Activated naive CD8-positive, alpha-beta T cell treated with anti-CD3 and anti-CD28 coated beads for 36 hours (primary cell): ENCODE data around the gene TMPRSS11D. TPM values are rescaled to one million over a fixed set of nuclear protein-coding genes. Genes with fewer than 3 reads are reported as not detected.

Experiments used
- DNase-seq: peaks from one replicate; pipeline ENCODE4 v3.0.0; 2021
- H3K27ac Mint-ChIP-seq: one replicate; pipeline ENCODE4 v1.8.0; 2022; ENCODE audit warnings: mild to moderate bottlenecking, moderate library complexity, mixed read lengths
- H3K27me3 Mint-ChIP-seq: one replicate; pipeline ENCODE4 v1.8.0; 2022; ENCODE audit warnings: mild to moderate bottlenecking, mixed read lengths
- H3K36me3 Mint-ChIP-seq: one replicate; pipeline ENCODE4 v1.8.0; 2021; ENCODE audit warnings: mild to moderate bottlenecking, mixed read lengths
- H3K4me1 Mint-ChIP-seq: one replicate; pipeline ENCODE4 v1.8.0; 2021; ENCODE audit warnings: mixed read lengths
- H3K4me3 Mint-ChIP-seq: one replicate; pipeline ENCODE4 v1.8.0; 2022; ENCODE audit warnings: mild to moderate bottlenecking, moderate library complexity, mixed read lengths
- H3K9me3 Mint-ChIP-seq: one replicate; pipeline ENCODE4 v1.8.0; 2022; ENCODE audit warnings: mixed read lengths
- total RNA-seq, 2 experiments: library from RNA; stranded (reverse); gene quantifications; one replicate each; pipeline ENCODE4 v1.2.3, GENCODE V29; 2021

TMPRSS11D gene
- total RNA-seq, 2 experiments from 2014 or later, result not detected

- DNase-seq, result no peak
- Mint-ChIP-seq H3K9me3 (no peaks in the 10 kb centered on the region), H3K36me3 (no peaks in the 10 kb centered on the region), H3K4me1 (peaks cover 3% of the 10 kb centered on the region), H3K27me3 (no peaks in the 10 kb centered on the region), H3K4me3 (no peak overlapping the region), H3K27ac (no peak overlapping the region)
These were observed 15.3 kb upstream of the TMPRSS11D start for GRCh38 chr4:67899096-67899495.

- no peaks in the 10 kb centered on the region for H3K36me3 Mint-ChIP-seq
- peaks cover 3% of the 10 kb centered on the region for H3K4me1 Mint-ChIP-seq
- no peak for DNase-seq
- H3K27me3 Mint-ChIP-seq, result no peaks in the 10 kb centered on the region
- H3K9me3 Mint-ChIP-seq, result no peaks in the 10 kb centered on the region
- H3K27ac Mint-ChIP-seq, result no peak overlapping the region
- no peak overlapping the region for H3K4me3 Mint-ChIP-seq
These were observed 13.9 kb upstream of the TMPRSS11D start for GRCh38 chr4:67897686-67898085.

GRCh38 chr4:67896421-67897065 is 12.7 kb upstream of the TMPRSS11D start:
- no peak overlapping the region for H3K27ac Mint-ChIP-seq
- no peak for DNase-seq
- H3K27me3 Mint-ChIP-seq, result no peaks in the 10 kb centered on the region
- no peaks in the 10 kb centered on the region for H3K9me3 Mint-ChIP-seq
- no peak overlapping the region for H3K4me3 Mint-ChIP-seq
- peaks cover 3% of the 10 kb centered on the region for H3K4me1 Mint-ChIP-seq
- H3K36me3 Mint-ChIP-seq, result no peaks in the 10 kb centered on the region

GRCh38 chr4:67894659-67895058 is 10.9 kb upstream of the TMPRSS11D start:
- no peak overlapping the region for H3K4me3 Mint-ChIP-seq
- DNase-seq, result no peak
- no peaks in the 10 kb centered on the region for H3K9me3 Mint-ChIP-seq
- H3K27ac Mint-ChIP-seq, result no peak overlapping the region
- no peaks in the 10 kb centered on the region for H3K27me3 Mint-ChIP-seq
- peaks cover 3% of the 10 kb centered on the region for H3K4me1 Mint-ChIP-seq
- H3K36me3 Mint-ChIP-seq, result no peaks in the 10 kb centered on the region

DNA sequence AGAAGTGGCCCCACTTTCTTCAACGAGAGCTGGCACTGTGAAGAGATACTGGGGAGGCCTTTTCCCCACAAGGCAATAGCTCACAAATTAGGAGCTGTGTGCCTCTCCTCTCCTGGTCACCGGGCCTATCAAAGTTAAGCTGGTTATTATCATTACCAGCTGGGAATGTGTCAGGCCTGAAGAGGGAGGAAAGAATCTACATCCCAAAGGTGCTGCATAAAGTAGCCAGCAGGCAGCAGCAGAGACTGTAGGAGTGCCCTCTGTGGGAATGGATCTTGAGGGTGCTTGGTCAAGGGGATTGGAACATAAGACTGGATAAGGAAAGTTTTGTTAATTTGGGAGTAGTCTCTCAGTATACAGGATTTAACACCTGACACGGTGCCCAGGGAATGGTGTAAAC is 9.1 kb upstream of the TMPRSS11D start:
- Mint-ChIP-seq H3K27me3 (no peaks in the 10 kb centered on the region), H3K4me3 (no peak overlapping the region), H3K36me3 (no peaks in the 10 kb centered on the region), H3K4me1 (peaks cover 3% of the 10 kb centered on the region), H3K27ac (no peak overlapping the region), H3K9me3 (no peaks in the 10 kb centered on the region)
- DNase-seq, result no peak

DNA sequence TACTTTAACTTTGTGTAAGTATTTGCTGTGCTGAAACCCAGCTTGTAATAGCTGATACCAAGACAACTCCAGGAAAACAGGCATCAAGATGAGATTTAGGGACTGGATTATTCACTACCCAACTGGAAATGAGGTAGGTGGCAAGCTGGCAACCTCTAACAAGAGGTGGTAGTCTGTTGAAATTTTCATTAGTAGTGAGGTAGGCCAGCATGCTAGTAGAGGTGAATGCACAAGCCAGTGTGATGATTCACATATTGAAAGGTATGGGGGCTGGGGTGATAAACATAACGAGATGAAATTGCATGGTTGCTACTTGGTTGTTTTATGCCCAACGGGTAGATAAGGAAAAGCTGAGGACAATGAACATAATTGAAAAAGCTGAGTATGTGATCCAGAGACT is 8.5 kb upstream of the TMPRSS11D start:
- Mint-ChIP-seq H3K36me3 (no peaks in the 10 kb centered on the region), H3K9me3 (no peaks in the 10 kb centered on the region), H3K27me3 (no peaks in the 10 kb centered on the region), H3K4me3 (no peak overlapping the region), H3K4me1 (peaks cover 3% of the 10 kb centered on the region), H3K27ac (no peak overlapping the region)
- no peak for DNase-seq

- no peaks in the 10 kb centered on the region for H3K36me3 Mint-ChIP-seq
- no peaks in the 10 kb centered on the region for H3K9me3 Mint-ChIP-seq
- no peak overlapping the region for H3K27ac Mint-ChIP-seq
- no peak overlapping the region for H3K4me3 Mint-ChIP-seq
- DNase-seq, result no peak
- no peaks in the 10 kb centered on the region for H3K27me3 Mint-ChIP-seq
- peaks cover 3% of the 10 kb centered on the region for H3K4me1 Mint-ChIP-seq
These were observed 7.8 kb upstream of the TMPRSS11D start for GRCh38 chr4:67891645-67892044.

DNA sequence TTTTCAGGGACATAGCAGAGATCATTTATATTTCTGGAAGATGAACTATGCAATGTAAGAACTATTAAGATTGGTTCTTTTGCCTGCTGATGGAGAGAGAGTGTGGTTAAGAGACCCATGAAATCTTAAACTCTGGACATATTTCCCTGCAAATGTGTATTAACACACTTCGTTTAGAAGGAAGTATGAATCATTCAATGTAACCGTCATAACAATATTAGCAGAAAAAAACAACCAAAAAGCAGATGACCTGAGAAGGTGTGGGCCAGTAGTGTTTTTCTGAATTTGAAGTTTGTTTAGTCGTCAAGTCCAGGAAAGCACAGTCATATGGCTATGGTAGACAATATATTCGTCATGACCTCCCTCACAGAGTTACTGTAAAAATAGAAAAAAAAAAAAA is 2.5 kb upstream of the TMPRSS11D start:
- no peak for DNase-seq
- H3K4me1 Mint-ChIP-seq, result no peaks in the 10 kb centered on the region
- no peaks in the 10 kb centered on the region for H3K9me3 Mint-ChIP-seq

DNA sequence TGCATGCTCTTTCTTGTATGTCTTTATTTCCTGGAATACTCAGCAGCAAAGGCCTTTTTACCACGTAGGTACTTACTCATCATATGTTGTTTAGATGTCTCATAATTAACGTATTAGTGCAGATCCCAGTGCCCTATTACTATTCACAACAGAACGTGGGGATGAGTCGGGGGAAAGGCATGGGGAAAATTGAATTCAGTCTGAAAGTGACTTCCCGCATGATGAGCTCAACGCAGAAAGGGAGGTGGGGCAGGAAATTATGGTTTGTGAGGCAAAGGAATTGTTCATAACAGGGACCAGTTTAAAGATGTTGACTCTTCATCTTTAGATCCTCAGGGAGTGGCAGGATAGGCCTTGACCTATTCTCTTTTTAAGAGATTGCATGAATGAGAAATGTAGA is 2.0 kb upstream of the TMPRSS11D start:
- no peaks in the 10 kb centered on the region for H3K4me1 Mint-ChIP-seq
- H3K27ac Mint-ChIP-seq, result no peak overlapping the region
- no peak overlapping the region for H3K4me3 Mint-ChIP-seq

More for the DNA sequence above, 2.5 kb upstream of the TMPRSS11D start:
- Mint-ChIP-seq H3K27me3 (no peaks in the 10 kb centered on the region), H3K4me3 (no peak overlapping the region), H3K36me3 (no peaks in the 10 kb centered on the region), H3K27ac (no peak overlapping the region)

GRCh38 chr4:67884701-67885100 is 899 bp upstream of the TMPRSS11D start:
- Mint-ChIP-seq H3K4me3 (no peak overlapping the region), H3K9me3 (no peaks in the 10 kb centered on the region), H3K27me3 (no peaks in the 10 kb centered on the region), H3K36me3 (no peaks in the 10 kb centered on the region), H3K4me1 (no peaks in the 10 kb centered on the region), H3K27ac (no peak overlapping the region)
- no peak for DNase-seq

More for the DNA sequence above, 2.0 kb upstream of the TMPRSS11D start:
- Mint-ChIP-seq H3K9me3 (no peaks in the 10 kb centered on the region), H3K27me3 (no peaks in the 10 kb centered on the region), H3K36me3 (no peaks in the 10 kb centered on the region)
- DNase-seq, result no peak

DNA sequence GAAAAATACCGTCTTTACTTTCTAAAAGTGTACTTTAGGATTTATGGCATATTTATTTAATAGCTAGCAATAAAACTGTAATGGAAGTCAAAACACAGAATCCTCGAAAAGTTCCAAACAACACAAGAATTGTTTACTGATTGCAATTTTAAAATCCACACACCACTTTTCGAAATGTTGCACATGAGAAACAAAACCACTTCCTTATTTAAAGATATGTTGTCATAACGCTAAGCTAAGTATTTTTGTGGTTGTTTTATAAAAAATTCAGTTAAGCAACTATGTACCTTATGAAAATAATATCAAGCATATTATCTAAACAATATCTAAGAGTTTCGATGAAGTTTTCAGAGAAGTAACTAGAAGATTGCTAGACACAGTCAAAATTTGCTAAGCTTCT is 344 bp downstream of the TMPRSS11D start:
- H3K27me3 Mint-ChIP-seq, result no peaks in the 10 kb centered on the region
- DNase-seq, result no peak
- H3K4me3 Mint-ChIP-seq, result no peak overlapping the region
- no peak overlapping the region for H3K27ac Mint-ChIP-seq
- H3K9me3 Mint-ChIP-seq, result no peaks in the 10 kb centered on the region
- no peaks in the 10 kb centered on the region for H3K36me3 Mint-ChIP-seq
- H3K4me1 Mint-ChIP-seq, result no peaks in the 10 kb centered on the region

GRCh38 chr4:67880866-67881610 is 2.8 kb downstream of the TMPRSS11D start:
- no peak overlapping the region for H3K4me3 Mint-ChIP-seq
- H3K4me1 Mint-ChIP-seq, result no peaks in the 10 kb centered on the region
- no peaks in the 10 kb centered on the region for H3K9me3 Mint-ChIP-seq
- H3K36me3 Mint-ChIP-seq, result no peaks in the 10 kb centered on the region
- DNase-seq, result no peak
- no peak overlapping the region for H3K27ac Mint-ChIP-seq
- H3K27me3 Mint-ChIP-seq, result no peaks in the 10 kb centered on the region

- H3K36me3 Mint-ChIP-seq, result no peaks in the 10 kb centered on the region
- H3K27ac Mint-ChIP-seq, result no peak overlapping the region
- H3K4me3 Mint-ChIP-seq, result no peak overlapping the region
- H3K4me1 Mint-ChIP-seq, result no peaks in the 10 kb centered on the region
- no peaks in the 10 kb centered on the region for H3K27me3 Mint-ChIP-seq
- DNase-seq, result no peak
- no peaks in the 10 kb centered on the region for H3K9me3 Mint-ChIP-seq
These were observed 4.3 kb downstream of the TMPRSS11D start for GRCh38 chr4:67879486-67879885.

DNA sequence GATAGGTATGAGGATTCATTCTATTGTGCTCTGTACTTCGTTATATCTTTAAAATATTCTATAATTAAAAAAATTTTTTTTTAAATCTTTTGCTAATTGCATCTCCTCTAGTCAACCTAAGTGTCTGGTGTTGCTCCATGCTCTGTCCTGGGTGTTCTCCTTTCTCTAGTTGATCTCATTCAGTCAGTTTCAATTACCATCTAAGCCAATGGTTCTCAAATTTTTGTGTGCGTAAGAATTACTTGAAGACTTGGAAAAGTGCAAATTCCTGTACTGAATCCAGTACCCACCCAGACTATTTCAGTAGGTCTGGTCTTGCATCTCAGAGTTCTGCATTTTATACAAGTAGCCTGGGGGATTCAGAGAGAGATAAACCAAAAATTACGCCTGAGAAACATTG is 6.7 kb downstream of the TMPRSS11D start:
- Mint-ChIP-seq H3K36me3 (no peaks in the 10 kb centered on the region), H3K27me3 (no peaks in the 10 kb centered on the region), H3K27ac (no peak overlapping the region), H3K4me1 (no peaks in the 10 kb centered on the region), H3K4me3 (no peak overlapping the region), H3K9me3 (no peaks in the 10 kb centered on the region)
- DNase-seq, result no peak

DNA sequence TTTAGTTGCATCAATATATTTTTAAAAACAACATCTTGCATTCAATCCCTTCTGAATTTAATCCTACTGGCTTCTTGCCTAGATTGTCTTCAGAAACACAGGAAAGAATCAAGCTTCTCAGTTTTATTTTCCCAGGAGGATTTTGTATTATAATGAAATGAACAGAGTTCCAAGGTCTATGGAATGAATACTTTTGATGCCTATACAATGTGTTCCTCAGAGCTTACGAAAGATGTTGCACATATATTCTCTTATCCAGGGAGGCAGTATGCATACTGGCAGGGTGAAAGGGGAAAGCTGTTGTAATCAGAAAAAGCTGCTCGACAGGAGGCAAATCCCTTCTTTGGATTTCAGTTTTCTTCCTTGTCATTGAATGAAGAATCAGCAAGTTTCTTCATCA is 8.8 kb downstream of the TMPRSS11D start:
- DNase-seq, result no peak
- Mint-ChIP-seq H3K36me3 (no peaks in the 10 kb centered on the region), H3K4me3 (no peak overlapping the region), H3K4me1 (no peaks in the 10 kb centered on the region), H3K27me3 (no peaks in the 10 kb centered on the region), H3K9me3 (no peaks in the 10 kb centered on the region), H3K27ac (no peak overlapping the region)

GRCh38 chr4:67873116-67873515 is 10.7 kb downstream of the TMPRSS11D start:
- H3K9me3 Mint-ChIP-seq, result no peaks in the 10 kb centered on the region
- no peaks in the 10 kb centered on the region for H3K36me3 Mint-ChIP-seq
- H3K27ac Mint-ChIP-seq, result no peak overlapping the region
- no peaks in the 10 kb centered on the region for H3K27me3 Mint-ChIP-seq
- no peak for DNase-seq
- H3K4me1 Mint-ChIP-seq, result no peaks in the 10 kb centered on the region
- H3K4me3 Mint-ChIP-seq, result no peak overlapping the region
